ENCODE data around the gene SBF2. TPM values are rescaled to one million over a fixed set of nuclear protein-coding genes. Genes with fewer than 3 reads are reported as not detected.

Gene SBF2
- total and polyA plus RNA-seq, 3 donors from 2014 or later: 27.8 to 52.8 (median 48.7) TPM

DNA sequence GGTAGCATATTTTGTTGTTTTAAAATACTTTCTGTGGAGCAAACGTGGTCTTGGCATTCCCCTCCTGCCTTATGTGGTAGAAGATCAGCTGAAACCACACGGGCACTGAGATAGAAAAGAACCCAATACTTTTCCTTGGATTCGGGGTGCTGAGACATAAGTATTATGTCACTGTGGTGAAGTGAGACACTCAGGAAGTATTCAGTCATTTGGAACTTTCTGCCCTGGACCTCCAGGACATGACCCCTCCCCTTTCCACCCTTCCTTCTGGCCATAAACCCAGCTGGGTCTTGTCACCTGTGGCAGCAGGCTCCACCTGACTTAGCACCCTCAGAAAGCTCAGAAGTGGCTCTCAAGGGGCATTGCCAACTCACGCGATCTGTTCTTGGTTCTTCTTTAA is 506.8 kb downstream of the SBF2 start:
- intact Hi-C loops (cut with DNase I; ENCODE audit: low total_unique reads): no loop called here
- Histone ChIP-seq H3K4me1 (peaks cover 4% of the 10 kb centered on the region), H3K4me3 (no peak overlapping the region), H3K27ac (no peak overlapping the region), H3K27me3 (no peaks in the 10 kb centered on the region), H3K36me3 (ENCODE audit: low read depth, missing control alignments) (no peaks in the 10 kb centered on the region), H3K9me3 (no peaks in the 10 kb centered on the region)
- WGBS, 2 donors: 89 to 97% methylated on average over 5 of the region's 5 CpGs
- TF ChIP-seq, protein P1, sequence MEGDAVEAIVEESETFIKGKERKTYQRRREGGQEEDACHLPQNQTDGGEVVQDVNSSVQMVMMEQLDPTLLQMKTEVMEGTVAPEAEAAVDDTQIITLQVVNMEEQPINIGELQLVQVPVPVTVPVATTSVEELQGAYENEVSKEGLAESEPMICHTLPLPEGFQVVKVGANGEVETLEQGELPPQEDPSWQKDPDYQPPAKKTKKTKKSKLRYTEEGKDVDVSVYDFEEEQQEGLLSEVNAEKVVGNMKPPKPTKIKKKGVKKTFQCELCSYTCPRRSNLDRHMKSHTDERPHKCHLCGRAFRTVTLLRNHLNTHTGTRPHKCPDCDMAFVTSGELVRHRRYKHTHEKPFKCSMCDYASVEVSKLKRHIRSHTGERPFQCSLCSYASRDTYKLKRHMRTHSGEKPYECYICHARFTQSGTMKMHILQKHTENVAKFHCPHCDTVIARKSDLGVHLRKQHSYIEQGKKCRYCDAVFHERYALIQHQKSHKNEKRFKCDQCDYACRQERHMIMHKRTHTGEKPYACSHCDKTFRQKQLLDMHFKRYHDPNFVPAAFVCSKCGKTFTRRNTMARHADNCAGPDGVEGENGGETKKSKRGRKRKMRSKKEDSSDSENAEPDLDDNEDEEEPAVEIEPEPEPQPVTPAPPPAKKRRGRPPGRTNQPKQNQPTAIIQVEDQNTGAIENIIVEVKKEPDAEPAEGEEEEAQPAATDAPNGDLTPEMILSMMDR (IDR thresholded peaks at IDR 0.05): no peak
- TF ChIP-seq POLR2A (IDR thresholded peaks at IDR 0.05): no peak
- DNase-seq: no peak

DNA sequence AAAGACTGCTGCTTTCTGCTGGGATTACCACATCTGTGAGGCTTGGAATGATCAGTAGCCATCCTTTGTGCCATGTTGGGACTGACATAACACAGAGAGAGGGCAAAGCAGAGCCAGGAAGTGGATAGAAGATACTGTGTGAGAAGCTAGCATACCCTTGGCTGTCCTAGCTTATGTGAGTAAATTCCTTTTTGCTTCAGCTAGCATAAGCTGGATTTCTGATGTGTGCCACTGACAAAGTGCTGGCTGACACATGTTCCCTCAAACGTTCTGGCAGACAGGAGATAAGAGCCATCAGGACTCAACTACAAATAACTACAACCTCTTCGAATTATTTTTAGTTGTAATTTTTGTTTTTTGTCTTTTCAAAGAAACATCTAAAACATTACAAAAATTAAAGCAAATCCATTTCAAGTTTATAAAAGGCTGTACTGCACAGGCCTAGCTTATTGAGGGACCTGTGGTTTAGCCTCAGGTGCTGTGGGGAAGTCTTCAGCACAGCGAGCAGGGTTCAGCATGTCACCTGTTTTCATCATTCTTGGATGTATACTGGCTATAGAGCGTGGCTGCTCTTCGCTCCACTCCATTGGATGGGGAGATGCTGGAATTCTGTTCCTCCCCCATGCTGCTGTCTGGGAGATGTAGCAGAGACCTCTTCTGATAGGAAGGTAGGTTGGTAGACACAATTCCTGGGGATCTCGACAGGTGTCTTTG is 509.3 kb downstream of the SBF2 start:
- H3K27me3 ChIP-seq: no peaks in the 10 kb centered on the region
- intact Hi-C loops (cut with DNase I; ENCODE audit: low total_unique reads): no loop called here
- DNase-seq: no peak
- H3K4me3 ChIP-seq: no peak overlapping the region
- H3K36me3 ChIP-seq (ENCODE audit: low read depth, missing control alignments): no peaks in the 10 kb centered on the region
- peaks cover 4% of the 10 kb centered on the region for H3K4me1 ChIP-seq
- no peak for TF ChIP-seq POLR2A (IDR thresholded peaks at IDR 0.05)
- TF ChIP-seq, protein P1 (IDR thresholded peaks at IDR 0.05): no peak
- 78 to 79% methylated on average over 6 of the region's 6 CpGs for WGBS, 2 donors
- no peak overlapping the region for H3K27ac ChIP-seq
- H3K9me3 ChIP-seq: no peaks in the 10 kb centered on the region

DNA sequence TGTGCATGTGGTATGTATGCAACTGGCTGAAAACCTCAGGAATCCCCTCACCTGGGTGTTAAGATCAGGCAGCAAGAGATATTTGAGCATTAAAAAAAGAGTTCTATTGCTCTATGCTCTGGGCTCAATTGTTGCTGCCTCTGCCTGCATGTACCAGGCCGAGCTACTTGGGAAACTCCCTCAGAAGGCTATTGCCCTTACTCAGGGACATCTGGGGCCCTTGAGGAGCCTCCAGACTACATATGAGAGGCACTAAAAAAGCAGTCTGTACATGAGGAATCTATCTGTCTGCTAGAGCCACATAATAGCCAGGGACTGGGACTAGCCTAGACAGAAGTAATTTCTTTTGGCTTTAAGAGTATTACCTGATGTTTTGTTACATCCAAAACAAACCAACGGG is 510.0 kb downstream of the SBF2 start:
- peaks cover 4% of the 10 kb centered on the region for H3K4me1 ChIP-seq
- intact Hi-C loops (cut with DNase I; ENCODE audit: low total_unique reads): no loop called here
- no peak for DNase-seq
- no peak overlapping the region for H3K27ac ChIP-seq
- no peak overlapping the region for H3K4me3 ChIP-seq
- H3K9me3 ChIP-seq: no peaks in the 10 kb centered on the region
- H3K27me3 ChIP-seq: no peaks in the 10 kb centered on the region
- WGBS, 2 donors: 76 to 81% methylated on average over 2 of the region's 2 CpGs
- H3K36me3 ChIP-seq (ENCODE audit: low read depth, missing control alignments): no peaks in the 10 kb centered on the region
- no peak for TF ChIP-seq POLR2A (IDR thresholded peaks at IDR 0.05)
- TF ChIP-seq, protein P1 (IDR thresholded peaks at IDR 0.05): no peak

DNA sequence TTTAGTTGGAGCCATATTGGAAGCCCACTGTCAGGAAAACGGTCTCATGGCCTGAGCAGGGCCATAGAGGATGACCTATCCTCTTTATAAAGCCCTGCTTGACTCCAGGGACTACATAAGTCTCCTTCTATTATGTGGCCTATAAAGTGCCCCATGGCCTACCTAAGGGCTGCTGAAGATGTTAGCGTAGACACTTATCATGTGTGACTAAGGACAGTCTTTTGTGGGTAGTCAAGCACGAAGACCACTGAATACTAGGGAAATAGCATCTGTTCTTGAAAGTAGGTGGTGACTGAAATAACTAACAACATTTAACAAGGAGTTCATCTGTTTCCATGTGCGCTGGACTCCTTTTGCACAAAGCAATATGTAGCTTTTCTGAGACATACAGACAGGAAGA is 513.1 kb downstream of the SBF2 start:
- no peak for DNase-seq
- no peak for TF ChIP-seq POLR2A (IDR thresholded peaks at IDR 0.05)
- TF ChIP-seq, protein P1 (IDR thresholded peaks at IDR 0.05): no peak
- WGBS, 2 donors: 93 to 95% methylated on average over 4 of the region's 4 CpGs
- intact Hi-C loops (cut with DNase I; ENCODE audit: low total_unique reads): no loop called here
- H3K4me3 ChIP-seq: no peak overlapping the region
- H3K36me3 ChIP-seq (ENCODE audit: low read depth, missing control alignments): no peaks in the 10 kb centered on the region
- H3K27me3 ChIP-seq: no peaks in the 10 kb centered on the region
- no peak overlapping the region for H3K27ac ChIP-seq
- no peaks in the 10 kb centered on the region for H3K9me3 ChIP-seq
- no peaks in the 10 kb centered on the region for H3K4me1 ChIP-seq

DNA sequence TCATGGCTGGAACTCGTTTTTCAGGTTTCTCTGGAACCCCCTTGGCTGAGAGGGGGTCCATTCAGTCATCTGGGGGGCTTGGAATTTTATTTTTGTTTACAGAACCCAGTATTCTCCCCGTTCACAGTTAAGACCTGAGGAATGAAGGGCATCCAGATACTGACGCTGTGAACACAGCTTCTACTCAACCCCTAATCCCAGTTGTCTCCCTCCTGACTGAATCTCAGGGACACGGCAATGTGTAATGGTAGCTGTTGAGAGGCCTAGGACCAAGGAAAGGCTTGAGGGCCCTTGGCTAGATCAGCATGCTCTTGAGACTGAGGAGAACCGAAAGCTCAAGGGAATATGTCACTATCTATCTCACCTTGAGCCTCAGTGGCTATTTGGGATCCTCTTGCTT is 516.5 kb downstream of the SBF2 start:
- H3K36me3 ChIP-seq (ENCODE audit: low read depth, missing control alignments): no peaks in the 10 kb centered on the region
- TF ChIP-seq POLR2A (IDR thresholded peaks at IDR 0.05): no peak
- TF ChIP-seq, protein P1 (IDR thresholded peaks at IDR 0.05): no peak
- intact Hi-C loops (cut with DNase I; ENCODE audit: low total_unique reads): no loop called here
- H3K4me3 ChIP-seq: no peak overlapping the region
- peaks cover 13% of the 10 kb centered on the region for H3K4me1 ChIP-seq
- no peaks in the 10 kb centered on the region for H3K27me3 ChIP-seq
- DNase-seq: no peak
- WGBS, 2 donors: 92 to 93% methylated on average over 5 of the region's 5 CpGs
- H3K27ac ChIP-seq: no peak overlapping the region
- H3K9me3 ChIP-seq: no peaks in the 10 kb centered on the region
